BE2C (cell line): Measurements from ENCODE around the gene LDB3.

Experiments
- DNase-seq: peaks from one replicate; pipeline ENCODE4 v3.0.0-alpha.2; 2020
- H3K27me3 ChIP-seq: fragments of 250-450 bp; sonication (Bioruptor Pico); 2 replicates; pipeline ENCODE4 v1.5.1; 2020; ENCODE audit warnings: mild to moderate bottlenecking
- H3K36me3 ChIP-seq: fragments of 250-450 bp; sonication (Bioruptor Pico); 2 replicates; pipeline ENCODE4 v1.5.1; 2020; ENCODE audit warnings: mild to moderate bottlenecking
- H3K4me1 ChIP-seq: fragments of 250-450 bp; sonication (Bioruptor Pico); 2 replicates; pipeline ENCODE4 v1.5.1; 2020
- H3K4me3 ChIP-seq: 2 replicates; pipeline ENCODE4 v1.5.1; 2011; ENCODE audit warnings: low read depth, low read length
- H3K9me3 ChIP-seq: fragments of 250-450 bp; sonication (Bioruptor Pico); 2 replicates; pipeline ENCODE4 v1.5.1; 2020
- CTCF ChIP-seq: IDR thresholded peaks from 2 replicates; pipeline ENCODE4 v1.5.1; 2012; ENCODE audit warnings: mild to moderate bottlenecking, low read depth, low read length

Gene LDB3

GRCh38 chr10:86715836-86716235, 47.5 kb downstream of the LDB3 start:
- H3K9me3 ChIP-seq: no peaks in the 10 kb centered on the region
- no peak for TF ChIP-seq CTCF
- H3K36me3 ChIP-seq: no peaks in the 10 kb centered on the region
- no peaks in the 10 kb centered on the region for H3K27me3 ChIP-seq
- no peak for DNase-seq
- H3K4me3 ChIP-seq: no peak overlapping the region
- H3K4me1 ChIP-seq: peaks cover 1% of the 10 kb centered on the region; the same call in 1 of the 2 replicates

DNA sequence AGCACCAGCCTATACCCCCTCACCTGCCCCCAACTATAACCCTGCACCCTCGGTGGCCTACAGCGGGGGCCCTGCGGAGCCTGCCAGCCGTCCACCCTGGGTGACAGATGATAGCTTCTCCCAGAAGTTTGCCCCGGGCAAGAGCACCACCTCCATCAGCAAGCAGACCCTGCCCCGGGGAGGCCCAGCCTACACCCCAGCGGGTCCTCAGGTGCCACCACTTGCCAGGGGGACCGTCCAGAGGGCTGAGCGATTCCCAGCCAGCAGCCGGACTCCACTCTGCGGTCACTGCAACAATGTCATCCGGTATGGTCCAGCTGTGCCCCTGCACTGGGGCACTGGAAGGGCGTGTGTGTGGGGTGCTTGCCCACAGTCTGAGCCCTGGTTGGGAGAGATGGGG, 48.2 kb downstream of the LDB3 start:
- no peak for DNase-seq
- no peaks in the 10 kb centered on the region for H3K9me3 ChIP-seq
- no peak overlapping the region for H3K4me3 ChIP-seq
- no peak for TF ChIP-seq CTCF
- no peaks in the 10 kb centered on the region for H3K4me1 ChIP-seq
- no peaks in the 10 kb centered on the region for H3K36me3 ChIP-seq
- H3K27me3 ChIP-seq: no peaks in the 10 kb centered on the region

DNA sequence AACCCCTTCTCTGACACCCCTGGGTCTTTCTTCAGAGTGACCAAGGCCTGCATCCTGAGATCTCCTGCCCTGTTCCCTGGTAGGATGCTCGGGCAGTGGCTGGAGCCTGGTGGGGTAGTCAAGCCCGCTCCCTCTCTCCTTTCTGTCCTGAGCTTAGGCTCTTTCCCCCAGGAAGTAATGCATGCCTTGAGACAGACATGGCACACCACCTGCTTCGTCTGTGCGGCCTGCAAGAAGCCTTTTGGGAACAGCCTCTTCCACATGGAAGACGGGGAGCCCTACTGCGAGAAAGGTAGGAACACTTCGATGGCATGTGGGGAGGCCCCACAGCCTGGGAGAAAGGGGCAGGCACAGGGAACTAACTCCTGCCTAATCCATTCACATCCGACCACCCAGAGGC, 50.2 kb downstream of the LDB3 start:
- Histone ChIP-seq H3K9me3 (no peaks in the 10 kb centered on the region), H3K4me1 (no peaks in the 10 kb centered on the region), H3K4me3 (no peak overlapping the region), H3K36me3 (no peaks in the 10 kb centered on the region; the same call in 1 of the 2 replicates), H3K27me3 (no peaks in the 10 kb centered on the region)
- TF ChIP-seq CTCF: no peak
- DNase-seq: no peak

DNA sequence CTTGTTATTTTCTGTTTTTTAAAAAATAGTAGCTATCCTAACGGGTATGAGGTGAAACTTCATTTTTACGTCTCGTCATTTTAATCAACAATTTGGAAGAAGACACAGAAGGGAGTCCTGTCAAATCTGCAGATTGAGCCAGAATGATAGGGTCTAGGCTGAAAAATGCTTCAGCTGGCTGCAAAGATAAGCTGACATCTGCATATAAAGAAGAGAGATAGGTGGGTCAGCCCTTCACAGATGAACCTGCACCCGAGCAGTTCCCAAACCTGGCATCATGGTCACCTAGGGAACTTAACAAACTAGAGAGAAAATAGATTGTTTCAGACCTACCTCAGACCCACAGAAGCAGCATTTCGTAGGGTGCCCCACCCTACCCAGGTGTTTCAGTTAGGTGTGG, 52.9 kb downstream of the LDB3 start:
- no peak for DNase-seq
- no peak for TF ChIP-seq CTCF

DNA sequence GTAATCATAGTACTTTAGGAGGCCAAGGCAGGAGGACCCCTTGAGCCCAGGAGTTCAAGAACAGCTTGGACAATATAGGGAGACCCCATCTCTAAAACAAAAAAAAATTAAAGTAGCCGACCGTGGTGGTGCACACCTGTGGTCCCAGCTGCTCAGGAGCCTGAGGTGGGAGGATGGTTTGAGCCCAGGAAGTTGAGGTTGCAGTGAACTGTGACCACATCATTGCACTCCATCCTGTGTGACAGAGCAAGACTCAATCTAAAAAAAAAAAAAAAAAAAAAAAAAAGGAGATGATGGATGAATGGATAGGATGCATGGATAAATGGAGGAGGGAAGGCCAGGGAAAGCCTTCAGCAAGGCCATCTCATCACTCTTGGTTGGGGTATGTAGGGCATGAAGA, 54.7 kb downstream of the LDB3 start:
- Histone ChIP-seq H3K9me3 (no peaks in the 10 kb centered on the region), H3K27me3 (no peaks in the 10 kb centered on the region), H3K4me3 (no peak overlapping the region), H3K4me1 (no peaks in the 10 kb centered on the region), H3K36me3 (no peaks in the 10 kb centered on the region; the same call in 1 of the 2 replicates)
- TF ChIP-seq CTCF: no peak
- DNase-seq: no peak

More for the DNA sequence above, 52.9 kb downstream of the LDB3 start:
- Histone ChIP-seq H3K4me3 (no peak overlapping the region), H3K27me3 (no peaks in the 10 kb centered on the region), H3K4me1 (no peaks in the 10 kb centered on the region), H3K36me3 (no peaks in the 10 kb centered on the region; the same call in 1 of the 2 replicates), H3K9me3 (no peaks in the 10 kb centered on the region)

DNA sequence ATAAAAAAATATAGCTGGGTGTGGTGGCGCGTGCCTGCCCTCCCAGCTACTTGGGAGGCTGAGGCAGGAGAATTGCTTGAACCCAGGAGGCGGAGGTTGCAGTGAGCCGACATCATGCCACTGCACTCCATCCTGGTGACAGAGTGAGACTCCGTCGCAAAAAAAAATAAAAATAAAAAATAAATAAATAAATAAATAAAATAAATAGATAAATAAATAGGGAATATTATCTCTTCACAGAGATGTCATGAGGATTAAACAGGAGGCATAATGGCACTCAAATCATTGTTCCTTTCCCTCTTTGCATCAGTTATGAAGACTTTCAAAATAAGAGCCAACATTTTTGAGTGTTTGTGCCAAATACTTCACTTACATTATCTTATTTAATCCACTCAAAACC, 56.1 kb downstream of the LDB3 start:
- Histone ChIP-seq H3K9me3 (no peaks in the 10 kb centered on the region), H3K4me1 (no peaks in the 10 kb centered on the region), H3K36me3 (no peaks in the 10 kb centered on the region; the same call in 1 of the 2 replicates), H3K27me3 (no peaks in the 10 kb centered on the region), H3K4me3 (no peak overlapping the region)
- DNase-seq: no peak
- TF ChIP-seq CTCF: no peak
